Measurements from ENCODE around the gene ATXN7L2.

ATXN7L2 gene

GRCh38 chr1:109466452-109467300 lies 17.0 kb upstream of the ATXN7L2 start, which contains the start of gene SYPL2 (continued):
- TF ChIP-seq ZNF280D (tag by site-specific recombination; IDR thresholded peaks at IDR 0.05): no peak
- TF ChIP-seq ZNF202 (tag by site-specific recombination; IDR thresholded peaks at IDR 0.05; ENCODE audit: borderline replicate concordance): no peak
- peak; percentile 26; the same call in 1 of the 2 replicates for TF ChIP-seq KLF9 (tag by site-specific recombination; IDR thresholded peaks at IDR 0.05; ENCODE audit: low read depth)
- TF ChIP-seq KLF1 (tag by site-specific recombination; IDR thresholded peaks at IDR 0.05): no peak
- TF ChIP-seq PRDM1 (tag by site-specific recombination; IDR thresholded peaks at IDR 0.05): no peak
- peak; percentile 33; the same call in 1 of the 2 replicates for TF ChIP-seq ZNF777 (tag by site-specific recombination; IDR thresholded peaks at IDR 0.05; ENCODE audit: borderline replicate concordance)
- no peak for TF ChIP-seq KLF17 (tag by site-specific recombination; IDR thresholded peaks at IDR 0.05)
- no peak for TF ChIP-seq ZNF302 (tag by site-specific recombination; IDR thresholded peaks at IDR 0.05; ENCODE audit: low read depth)
- 0 out of 2 replicates have a peak, but pooled peaks have one; percentile 25 for TF ChIP-seq ZBTB17 (tag by site-specific recombination; IDR thresholded peaks at IDR 0.05)
- no peak for TF ChIP-seq ZNF473 (tag by site-specific recombination; IDR thresholded peaks at IDR 0.05)
- no peak for TF ChIP-seq ZNF433 (tag by site-specific recombination; IDR thresholded peaks at IDR 0.05; ENCODE audit: low read depth)
- TF ChIP-seq ZNF214 (tag by site-specific recombination; IDR thresholded peaks at IDR 0.05; ENCODE audit: borderline replicate concordance): no peak
- 0 out of 2 replicates have a peak, but pooled peaks have one; percentile 19 for TF ChIP-seq ZBTB6 (tag by site-specific recombination; IDR thresholded peaks at IDR 0.05)
- no peak for TF ChIP-seq ZSCAN16 (tag by site-specific recombination; IDR thresholded peaks at IDR 0.05)
- no peak; the same call in 1 of the 2 replicates for TF ChIP-seq KLF16 (tag by site-specific recombination; IDR thresholded peaks at IDR 0.05)
- no peak for TF ChIP-seq ZNF660 (tag by site-specific recombination; IDR thresholded peaks at IDR 0.05)
- no peak for TF ChIP-seq MZF1 (tag by site-specific recombination; IDR thresholded peaks at IDR 0.05; ENCODE audit: borderline replicate concordance)
- 0 out of 2 replicates have a peak, but pooled peaks have one; percentile 61 for TF ChIP-seq ZEB2 (tag by site-specific recombination; IDR thresholded peaks at IDR 0.05)
- no peak for TF ChIP-seq ZNF2 (tag by site-specific recombination; IDR thresholded peaks at IDR 0.05)
- no peak for TF ChIP-seq ZNF670 (tag by site-specific recombination; IDR thresholded peaks at IDR 0.05; ENCODE audit: low read depth)
- no peak for TF ChIP-seq AEBP2 (tag by site-specific recombination; IDR thresholded peaks at IDR 0.05; ENCODE audit: borderline replicate concordance)
- 0 out of 2 replicates have a peak, but pooled peaks have one; percentile 11 for TF ChIP-seq ZFP69B (tag by site-specific recombination; IDR thresholded peaks at IDR 0.05)
- TF ChIP-seq SETDB1 (IDR thresholded peaks at IDR 0.05; ENCODE audit: insufficient read length, low read length): no peak
- no peak for TF ChIP-seq OVOL3 (tag by site-specific recombination; IDR thresholded peaks at IDR 0.05)
- 0 out of 2 replicates have a peak, but pooled peaks have one; percentile 13 for TF ChIP-seq ZBTB44 (tag by site-specific recombination; IDR thresholded peaks at IDR 0.05)
- TF ChIP-seq ZNF175 (tag by site-specific recombination; IDR thresholded peaks at IDR 0.05): no peak
- no peak for TF ChIP-seq ZNF292 (tag by site-specific recombination; IDR thresholded peaks at IDR 0.05; ENCODE audit: borderline replicate concordance, low read depth)
- no peak for TF ChIP-seq PRDM6 (tag by site-specific recombination; IDR thresholded peaks at IDR 0.05)
